Gastrocnemius medialis (tissue), 4 donors: ENCODE results near the gene APLP2. TPM values are rescaled to one million over a fixed set of nuclear protein-coding genes. Genes with fewer than 3 reads are reported as not detected.

Source experiments
- ATAC-seq, 2 donors: fragments of 150-250 bp; one replicate each; pipeline ENCODE4 v1.9.1; 2016
- DNase-seq, 2 donors: peaks; one replicate each; pipeline ENCODE4 v3.0.0-alpha.2; 2019
- H3K27ac ChIP-seq, 4 donors: fragments of 200-600 bp; sonication (generic); 1 replicate in 1 of 4; 2 replicates in 3 of 4; pipeline ENCODE4 v1.5.1; 2016 to 2018; ENCODE audit warnings: mild to moderate bottlenecking in 2 of 4, moderate library complexity in 1 of 4
- H3K27me3 ChIP-seq, 3 donors: fragments of 200-600 bp; sonication (generic) in 2 of 3; 1 replicate in 1 of 3; 2 replicates in 2 of 3; pipeline versions ENCODE4 v1.5.1 to v1.6.0; 2016 to 2019; ENCODE audit warnings: mild to moderate bottlenecking in 1 of 3, moderate library complexity in 1 of 3
- H3K36me3 ChIP-seq, 2 donors: fragments of 200-600 bp; sonication (generic) in 1 of 2; one replicate each; pipeline ENCODE4 v1.5.1; 2017 to 2018
- H3K4me1 ChIP-seq, 2 donors: fragments of 200-600 bp; sonication (generic) in 1 of 2; one replicate each; pipeline ENCODE4 v1.5.1; 2016 to 2017; ENCODE audit warnings: mild to moderate bottlenecking in 2 of 2
- H3K4me3 ChIP-seq, 4 donors: fragments of 200-600 bp; sonication (generic) in 3 of 4; 1 replicate in 1 of 4; 2 replicates in 3 of 4; pipeline ENCODE4 v1.5.1; 2016 to 2019; ENCODE audit warnings: mild to moderate bottlenecking in 2 of 4
- H3K9me3 ChIP-seq, 3 donors: fragments of 200-600 bp; sonication (generic) in 2 of 3; 1 replicate in 1 of 3; 2 replicates in 2 of 3; pipeline ENCODE4 v1.5.1; 2016 to 2019
- POLR2A ChIP-seq, 2 donors: fragments of 450-650 bp; IDR thresholded peaks; one replicate each; pipeline ENCODE4 v1.6.1; 2017; ENCODE audit warnings: antibody characterized with exemption in 2 of 2, mild to moderate bottlenecking in 2 of 2, moderate library complexity in 2 of 2
- in situ Hi-C, 4 donors: fragments of 200-750 bp; cut with MboI; loops; one replicate each; pipeline versions ENCODE4 v1.15.0 to v1.8.0; 2017; ENCODE audit warnings: low sequenced_read_pairs in 4 of 4
- intact Hi-C: fragments of 100-400 bp; cut with DNase I; formaldehyde crosslinking; loops from one replicate; pipeline ENCODE4 v1.15.1; 2023; ENCODE audit warnings: low total_unique reads
- total RNA-seq, 4 donors: library from RNA; depleted of rRNA; stranded (reverse); fragments of >200 nt; gene quantifications; one replicate each; pipeline versions ENCODE4 v1.1.0 to v1.2.3, GENCODE V29; 2016
- TF ChIP-seq, protein P1 (sequence below), 5 experiments: fragments of 450-650 bp in 3 of 5; fragments of 200-600 bp in 2 of 5; sonication (generic) in 2 of 5; IDR thresholded peaks in 4 of 5; conservative IDR thresholded peaks in 1 of 5; 1 replicate in 4 of 5; 2 replicates in 1 of 5; pipeline ENCODE4 v1.5.1; 2016 to 2019; ENCODE audit warnings: antibody characterized with exemption in 5 of 5, mild to moderate bottlenecking in 3 of 5, moderate library complexity in 3 of 5

APLP2 gene
- total RNA-seq, 4 donors from 2014 or later = 80.4 to 110 (median 82.1) TPM

DNA sequence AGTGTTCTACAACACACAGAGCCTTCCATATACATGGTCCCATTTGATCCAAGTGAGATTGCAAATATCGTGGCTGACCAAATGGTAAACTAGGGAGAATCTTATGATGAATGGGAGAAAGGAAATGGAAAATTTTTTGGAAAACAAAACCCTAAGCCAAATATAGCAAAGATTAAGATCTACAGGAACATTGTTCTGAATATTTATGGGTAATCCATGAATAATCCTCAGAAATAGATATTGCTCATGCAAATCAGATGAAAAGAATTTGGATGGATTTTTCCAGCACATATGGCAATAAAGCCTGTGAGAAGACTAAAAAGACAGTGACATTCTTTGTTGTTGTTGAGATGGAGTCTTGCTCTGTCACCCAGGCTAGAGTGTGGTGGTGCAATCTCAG lies 45.3 kb upstream of the APLP2 start:
- in situ Hi-C loops (no loop called here), intact Hi-C loops (no loop called here)
- ATAC-seq (no peak), DNase-seq (no peak)
- Histone ChIP-seq H3K9me3 (no peaks in the 10 kb centered on the region), H3K4me3 (no peak overlapping the region), H3K27ac (no peak overlapping the region), H3K27me3 (no peaks in the 10 kb centered on the region), H3K4me1 (no peaks in the 10 kb centered on the region), H3K36me3 (no peaks in the 10 kb centered on the region)
- TF ChIP-seq POLR2A (IDR thresholded peaks at IDR 0.05) = no peak
- TF ChIP-seq, protein P1, sequence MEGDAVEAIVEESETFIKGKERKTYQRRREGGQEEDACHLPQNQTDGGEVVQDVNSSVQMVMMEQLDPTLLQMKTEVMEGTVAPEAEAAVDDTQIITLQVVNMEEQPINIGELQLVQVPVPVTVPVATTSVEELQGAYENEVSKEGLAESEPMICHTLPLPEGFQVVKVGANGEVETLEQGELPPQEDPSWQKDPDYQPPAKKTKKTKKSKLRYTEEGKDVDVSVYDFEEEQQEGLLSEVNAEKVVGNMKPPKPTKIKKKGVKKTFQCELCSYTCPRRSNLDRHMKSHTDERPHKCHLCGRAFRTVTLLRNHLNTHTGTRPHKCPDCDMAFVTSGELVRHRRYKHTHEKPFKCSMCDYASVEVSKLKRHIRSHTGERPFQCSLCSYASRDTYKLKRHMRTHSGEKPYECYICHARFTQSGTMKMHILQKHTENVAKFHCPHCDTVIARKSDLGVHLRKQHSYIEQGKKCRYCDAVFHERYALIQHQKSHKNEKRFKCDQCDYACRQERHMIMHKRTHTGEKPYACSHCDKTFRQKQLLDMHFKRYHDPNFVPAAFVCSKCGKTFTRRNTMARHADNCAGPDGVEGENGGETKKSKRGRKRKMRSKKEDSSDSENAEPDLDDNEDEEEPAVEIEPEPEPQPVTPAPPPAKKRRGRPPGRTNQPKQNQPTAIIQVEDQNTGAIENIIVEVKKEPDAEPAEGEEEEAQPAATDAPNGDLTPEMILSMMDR (IDR thresholded peaks at IDR 0.05 in 4 of 5, conservative IDR thresholded peaks at IDR 0.05 in 1 of 5) = no peak

DNA sequence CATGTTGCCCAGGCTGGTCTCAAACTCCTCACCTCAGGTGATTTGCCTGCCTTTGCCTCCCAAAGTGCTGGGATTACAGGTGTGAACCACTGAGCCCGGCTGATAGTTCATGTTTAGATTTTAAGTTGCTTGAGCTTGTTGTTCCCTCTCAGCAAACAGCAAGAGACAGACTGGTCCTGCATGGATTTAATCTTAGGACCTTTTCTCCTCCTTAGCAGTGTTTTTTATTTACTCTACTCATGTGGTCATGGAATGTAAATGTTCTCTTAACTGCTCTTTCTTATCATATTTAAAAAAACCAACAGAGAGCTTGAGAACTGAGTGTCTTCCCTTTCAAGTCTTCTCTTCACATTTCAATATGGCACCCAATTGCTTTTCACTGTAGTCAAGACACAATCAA lies 44.3 kb upstream of the APLP2 start:
- Histone ChIP-seq H3K27me3 (no peaks in the 10 kb centered on the region), H3K27ac (no peak overlapping the region), H3K36me3 (no peaks in the 10 kb centered on the region), H3K9me3 (no peaks in the 10 kb centered on the region), H3K4me1 (no peaks in the 10 kb centered on the region), H3K4me3 (no peak overlapping the region)
- in situ Hi-C loops = no loop called here
- ATAC-seq (no peak), DNase-seq (no peak)
- intact Hi-C loops = no loop called here
- no peak for TF ChIP-seq POLR2A (IDR thresholded peaks at IDR 0.05)
- TF ChIP-seq, protein P1 (IDR thresholded peaks at IDR 0.05 in 4 of 5, conservative IDR thresholded peaks at IDR 0.05 in 1 of 5) = no peak

- H3K4me1 ChIP-seq = no peaks in the 10 kb centered on the region
- no peak for ATAC-seq
- TF ChIP-seq POLR2A (IDR thresholded peaks at IDR 0.05) = no peak
- TF ChIP-seq, protein P1 (IDR thresholded peaks at IDR 0.05 in 4 of 5, conservative IDR thresholded peaks at IDR 0.05 in 1 of 5) = no peak
- in situ Hi-C loops (no loop called here), intact Hi-C loops (no loop called here)
- DNase-seq = no peak
- H3K27me3 ChIP-seq = no peaks in the 10 kb centered on the region
- H3K27ac ChIP-seq = no peak overlapping the region
- no peaks in the 10 kb centered on the region for H3K36me3 ChIP-seq
- no peak overlapping the region for H3K4me3 ChIP-seq
- H3K9me3 ChIP-seq = no peaks in the 10 kb centered on the region
Observed at GRCh38 chr11:130029137-130029536, 40.6 kb upstream of the APLP2 start.

GRCh38 chr11:130031056-130031455 lies 38.6 kb upstream of the APLP2 start:
- H3K4me1 ChIP-seq = no peaks in the 10 kb centered on the region
- ATAC-seq (no peak), DNase-seq (no peak)
- no peaks in the 10 kb centered on the region for H3K9me3 ChIP-seq
- no peaks in the 10 kb centered on the region for H3K36me3 ChIP-seq
- no peak overlapping the region for H3K27ac ChIP-seq
- TF ChIP-seq, protein P1 (IDR thresholded peaks at IDR 0.05 in 4 of 5, conservative IDR thresholded peaks at IDR 0.05 in 1 of 5) = no peak
- no peak for TF ChIP-seq POLR2A (IDR thresholded peaks at IDR 0.05)
- intact Hi-C loops (no loop called here), in situ Hi-C loops (no loop called here)
- no peaks in the 10 kb centered on the region for H3K27me3 ChIP-seq
- no peak overlapping the region for H3K4me3 ChIP-seq

DNA sequence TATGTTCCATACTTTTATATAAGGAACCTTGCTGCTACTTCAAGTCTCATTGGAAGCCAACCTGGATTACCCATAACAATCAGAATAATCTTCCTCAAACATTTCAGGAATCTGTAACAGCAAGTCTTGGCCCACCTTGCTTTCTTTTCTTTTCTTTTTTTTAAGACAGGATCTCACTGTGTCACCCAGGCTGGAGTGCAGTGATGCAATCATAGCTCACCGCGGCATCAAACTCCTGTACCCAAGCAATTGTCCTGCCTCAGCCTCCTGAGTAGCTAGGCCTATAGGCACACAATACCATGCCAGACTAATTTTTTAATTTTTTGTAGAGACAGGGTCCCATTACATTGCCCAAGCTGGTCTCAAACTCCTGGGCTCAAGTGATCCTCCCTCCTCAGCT lies 37.7 kb upstream of the APLP2 start:
- H3K27ac ChIP-seq = no peak overlapping the region
- in situ Hi-C loops (no loop called here), intact Hi-C loops (no loop called here)
- no peak for DNase-seq
- no peak for ATAC-seq
- no peak for TF ChIP-seq POLR2A (IDR thresholded peaks at IDR 0.05)
- TF ChIP-seq, protein P1 (IDR thresholded peaks at IDR 0.05 in 4 of 5, conservative IDR thresholded peaks at IDR 0.05 in 1 of 5) = no peak
- H3K36me3 ChIP-seq = no peaks in the 10 kb centered on the region
- no peaks in the 10 kb centered on the region for H3K9me3 ChIP-seq
- no peak overlapping the region for H3K4me3 ChIP-seq
- no peaks in the 10 kb centered on the region for H3K4me1 ChIP-seq
- H3K27me3 ChIP-seq = no peaks in the 10 kb centered on the region
